Right atrium auricular region (tissue), 2 donors: ENCODE measurements around the gene SLCO2A1. TPM values are rescaled to one million over a fixed set of nuclear protein-coding genes. Genes with fewer than 3 reads are reported as not detected.

ENCODE experiments used
- DNase-seq: peaks from one replicate; pipeline ENCODE4 v3.0.0-alpha.2; 2019; ENCODE audit warnings: low spot score
- H3K27ac ChIP-seq, 2 donors: fragments of 200-600 bp; sonication (generic); 1 replicate in 1 of 2; 2 replicates in 1 of 2; pipeline ENCODE4 v1.5.1; 2016 to 2019
- H3K27me3 ChIP-seq, 2 donors: fragments of 200-600 bp; sonication (generic); one replicate each; pipeline versions ENCODE4 v1.5.1 to v1.6.0; 2017 to 2019
- H3K36me3 ChIP-seq: fragments of 200-600 bp; sonication (generic); one replicate; pipeline ENCODE4 v1.5.1; 2016
- H3K4me1 ChIP-seq, 2 donors: fragments of 200-600 bp; sonication (generic); one replicate each; pipeline versions ENCODE4 v1.5.1 to v1.6.0; 2017 to 2019
- H3K4me3 ChIP-seq, 2 donors: fragments of 200-600 bp; sonication (generic); 1 replicate in 1 of 2; 2 replicates in 1 of 2; pipeline ENCODE4 v1.5.1; 2017 to 2019; ENCODE audit warnings: mild to moderate bottlenecking in 1 of 2, moderate library complexity in 1 of 2
- H3K9me3 ChIP-seq, 2 donors: fragments of 200-600 bp; sonication (generic); one replicate each; pipeline ENCODE4 v1.5.1; 2019
- total RNA-seq, 2 donors: library from RNA; depleted of rRNA; stranded (reverse); fragments of >200 nt; gene quantifications; one replicate each; pipeline ENCODE4 v1.1.0, GENCODE V29; 2016
- TF ChIP-seq, protein P1 (sequence below), 2 donors: fragments of 200-600 bp; sonication (generic); IDR thresholded peaks; one replicate each; pipeline ENCODE4 v1.5.1; 2019; ENCODE audit warnings: antibody characterized with exemption in 2 of 2

The SLCO2A1 gene
- total RNA-seq, 2 donors from 2014 or later = 15.1 to 36.4 TPM

- Histone ChIP-seq H3K4me1 (no peaks in the 10 kb centered on the region), H3K27me3 (no peaks in the 10 kb centered on the region), H3K4me3 (no peak overlapping the region), H3K36me3 (no peaks in the 10 kb centered on the region), H3K9me3 (no peaks in the 10 kb centered on the region), H3K27ac (no peak overlapping the region)
- TF ChIP-seq, protein P1, sequence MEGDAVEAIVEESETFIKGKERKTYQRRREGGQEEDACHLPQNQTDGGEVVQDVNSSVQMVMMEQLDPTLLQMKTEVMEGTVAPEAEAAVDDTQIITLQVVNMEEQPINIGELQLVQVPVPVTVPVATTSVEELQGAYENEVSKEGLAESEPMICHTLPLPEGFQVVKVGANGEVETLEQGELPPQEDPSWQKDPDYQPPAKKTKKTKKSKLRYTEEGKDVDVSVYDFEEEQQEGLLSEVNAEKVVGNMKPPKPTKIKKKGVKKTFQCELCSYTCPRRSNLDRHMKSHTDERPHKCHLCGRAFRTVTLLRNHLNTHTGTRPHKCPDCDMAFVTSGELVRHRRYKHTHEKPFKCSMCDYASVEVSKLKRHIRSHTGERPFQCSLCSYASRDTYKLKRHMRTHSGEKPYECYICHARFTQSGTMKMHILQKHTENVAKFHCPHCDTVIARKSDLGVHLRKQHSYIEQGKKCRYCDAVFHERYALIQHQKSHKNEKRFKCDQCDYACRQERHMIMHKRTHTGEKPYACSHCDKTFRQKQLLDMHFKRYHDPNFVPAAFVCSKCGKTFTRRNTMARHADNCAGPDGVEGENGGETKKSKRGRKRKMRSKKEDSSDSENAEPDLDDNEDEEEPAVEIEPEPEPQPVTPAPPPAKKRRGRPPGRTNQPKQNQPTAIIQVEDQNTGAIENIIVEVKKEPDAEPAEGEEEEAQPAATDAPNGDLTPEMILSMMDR (IDR thresholded peaks at IDR 0.05) = peak in 1 of 2 donors; percentile 11
- no peak for DNase-seq
These were observed 119.3 kb downstream of the SLCO2A1 start for GRCh38 chr3:133910422-133910821.

GRCh38 chr3:133905376-133905775 is 124.3 kb downstream of the SLCO2A1 start:
- Histone ChIP-seq H3K4me3 (no peak overlapping the region), H3K36me3 (no peaks in the 10 kb centered on the region), H3K4me1 (no peaks in the 10 kb centered on the region), H3K27ac (no peak overlapping the region), H3K9me3 (no peaks in the 10 kb centered on the region), H3K27me3 (no peaks in the 10 kb centered on the region)
- TF ChIP-seq, protein P1 (IDR thresholded peaks at IDR 0.05) = no peak
- DNase-seq = no peak

GRCh38 chr3:133901847-133902246 is 127.9 kb downstream of the SLCO2A1 start:
- H3K27ac ChIP-seq = no peak overlapping the region
- H3K9me3 ChIP-seq = no peaks in the 10 kb centered on the region
- no peaks in the 10 kb centered on the region for H3K27me3 ChIP-seq
- H3K36me3 ChIP-seq = no peaks in the 10 kb centered on the region
- no peak for DNase-seq
- H3K4me1 ChIP-seq = no peaks in the 10 kb centered on the region
- TF ChIP-seq, protein P1 (IDR thresholded peaks at IDR 0.05) = no peak
- H3K4me3 ChIP-seq = no peak overlapping the region

- Histone ChIP-seq H3K4me3 (no peak overlapping the region), H3K27me3 (no peaks in the 10 kb centered on the region), H3K9me3 (no peaks in the 10 kb centered on the region), H3K27ac (no peak overlapping the region), H3K4me1 (peaks cover 0 to 5% of the 10 kb centered on the region in 2 donors), H3K36me3 (no peaks in the 10 kb centered on the region)
- TF ChIP-seq, protein P1 (IDR thresholded peaks at IDR 0.05) = peak; percentile 13 to 65
- no peak for DNase-seq
These were observed 128.6 kb downstream of the SLCO2A1 start for GRCh38 chr3:133901083-133901482.

GRCh38 chr3:133899311-133899710 is 130.4 kb downstream of the SLCO2A1 start:
- no peaks in the 10 kb centered on the region for H3K27me3 ChIP-seq
- no peak overlapping the region for H3K27ac ChIP-seq
- H3K9me3 ChIP-seq = no peaks in the 10 kb centered on the region
- H3K4me3 ChIP-seq = no peak overlapping the region
- TF ChIP-seq, protein P1 (IDR thresholded peaks at IDR 0.05) = no peak
- no peaks in the 10 kb centered on the region for H3K36me3 ChIP-seq
- H3K4me1 ChIP-seq = peaks cover 0 to 19% of the 10 kb centered on the region in 2 donors
- DNase-seq = no peak

DNA sequence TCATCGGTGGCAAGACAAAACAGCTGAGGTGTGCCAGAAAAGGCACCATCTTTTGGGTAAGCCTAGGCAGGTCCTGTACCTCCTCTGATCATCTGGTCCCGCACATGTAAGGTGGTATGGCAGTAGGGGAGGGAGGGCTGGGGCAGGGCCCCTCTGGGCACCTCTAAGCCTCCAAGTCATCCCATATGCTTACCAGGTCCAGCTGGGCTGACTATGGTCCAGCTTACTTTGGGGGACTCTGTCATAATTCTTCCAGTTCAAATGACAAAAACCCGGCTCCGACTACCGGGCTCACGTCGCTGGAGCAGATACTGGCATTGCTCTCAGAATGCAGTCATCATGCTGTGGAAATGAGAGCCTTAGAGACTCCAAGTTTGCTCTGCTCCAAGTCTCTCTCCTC is 132.2 kb downstream of the SLCO2A1 start:
- Histone ChIP-seq H3K27me3 (no peaks in the 10 kb centered on the region), H3K9me3 (no peaks in the 10 kb centered on the region), H3K4me3 (no peak overlapping the region), H3K36me3 (no peaks in the 10 kb centered on the region), H3K27ac (no peak overlapping the region), H3K4me1 (peaks cover 0 to 37% of the 10 kb centered on the region in 2 donors)
- TF ChIP-seq, protein P1 (IDR thresholded peaks at IDR 0.05) = no peak
- no peak for DNase-seq
